ENCODE measurements around the gene EPB41L5. TPM values are rescaled to one million over a fixed set of nuclear protein-coding genes. Genes with fewer than 3 reads are reported as not detected.

The EPB41L5 gene
- total RNA-seq, 1 donor from 2014 or later = 78.0 TPM

DNA sequence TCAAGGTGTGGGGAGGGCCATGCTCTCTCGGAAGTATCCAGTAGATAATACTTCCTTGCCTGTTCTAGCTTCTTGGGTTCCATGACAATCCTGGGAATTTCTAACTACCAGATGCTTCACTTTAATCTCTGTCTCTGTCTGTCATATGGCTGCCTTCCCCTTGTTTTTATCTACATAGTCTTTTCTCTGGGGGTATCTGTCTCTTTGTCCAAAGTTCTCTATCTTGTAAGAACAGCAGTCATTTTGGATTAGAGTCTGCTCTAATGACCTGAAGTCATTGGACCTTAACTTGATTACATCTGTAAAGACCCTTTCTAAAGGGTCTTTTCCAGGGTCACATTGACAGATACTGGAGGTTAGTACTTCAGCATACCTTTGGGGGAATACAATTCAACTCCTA, 11.4 kb upstream of the EPB41L5 start:
- no peaks in the 10 kb centered on the region for H3K36me3 Mint-ChIP-seq (ENCODE audit: low read depth, unreplicated experiment)
- no peaks in the 10 kb centered on the region for H3K27me3 Mint-ChIP-seq (ENCODE audit: unreplicated experiment)
- no peak overlapping the region for H3K27ac Mint-ChIP-seq (ENCODE audit: unreplicated experiment)
- no peaks in the 10 kb centered on the region for H3K4me1 Mint-ChIP-seq (ENCODE audit: unreplicated experiment)
- no peaks in the 10 kb centered on the region for H3K9me3 Mint-ChIP-seq (ENCODE audit: unreplicated experiment)
- TF ChIP-seq, protein P1, sequence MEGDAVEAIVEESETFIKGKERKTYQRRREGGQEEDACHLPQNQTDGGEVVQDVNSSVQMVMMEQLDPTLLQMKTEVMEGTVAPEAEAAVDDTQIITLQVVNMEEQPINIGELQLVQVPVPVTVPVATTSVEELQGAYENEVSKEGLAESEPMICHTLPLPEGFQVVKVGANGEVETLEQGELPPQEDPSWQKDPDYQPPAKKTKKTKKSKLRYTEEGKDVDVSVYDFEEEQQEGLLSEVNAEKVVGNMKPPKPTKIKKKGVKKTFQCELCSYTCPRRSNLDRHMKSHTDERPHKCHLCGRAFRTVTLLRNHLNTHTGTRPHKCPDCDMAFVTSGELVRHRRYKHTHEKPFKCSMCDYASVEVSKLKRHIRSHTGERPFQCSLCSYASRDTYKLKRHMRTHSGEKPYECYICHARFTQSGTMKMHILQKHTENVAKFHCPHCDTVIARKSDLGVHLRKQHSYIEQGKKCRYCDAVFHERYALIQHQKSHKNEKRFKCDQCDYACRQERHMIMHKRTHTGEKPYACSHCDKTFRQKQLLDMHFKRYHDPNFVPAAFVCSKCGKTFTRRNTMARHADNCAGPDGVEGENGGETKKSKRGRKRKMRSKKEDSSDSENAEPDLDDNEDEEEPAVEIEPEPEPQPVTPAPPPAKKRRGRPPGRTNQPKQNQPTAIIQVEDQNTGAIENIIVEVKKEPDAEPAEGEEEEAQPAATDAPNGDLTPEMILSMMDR (IDR thresholded peaks at IDR 0.05; ENCODE audit: unreplicated experiment) = no peak
- DNase-seq (ENCODE audit: low spot score) = no peak
- H3K4me3 Mint-ChIP-seq (ENCODE audit: unreplicated experiment) = no peak overlapping the region

DNA sequence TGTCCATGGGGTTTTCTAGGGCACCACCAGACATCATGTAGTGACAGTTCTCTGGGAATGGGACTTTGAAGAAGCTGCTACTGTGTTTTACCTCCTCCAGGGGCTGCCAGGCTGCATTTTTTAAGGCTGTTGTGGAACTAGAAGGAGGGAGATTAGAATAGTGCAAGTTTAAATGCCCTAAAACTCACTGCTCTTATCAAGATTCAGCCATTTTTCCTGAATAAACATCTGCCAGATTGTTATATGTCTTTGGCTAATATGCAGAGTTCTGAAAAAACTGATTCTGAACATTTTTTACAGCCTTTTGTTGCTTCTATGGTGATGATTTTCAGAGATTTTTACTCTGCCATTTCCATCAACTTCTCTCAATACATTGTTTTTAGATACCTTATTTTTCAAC, 8.6 kb upstream of the EPB41L5 start:
- H3K4me3 Mint-ChIP-seq (ENCODE audit: unreplicated experiment) = no peak overlapping the region
- TF ChIP-seq, protein P1 (IDR thresholded peaks at IDR 0.05; ENCODE audit: unreplicated experiment) = no peak
- no peaks in the 10 kb centered on the region for H3K27me3 Mint-ChIP-seq (ENCODE audit: unreplicated experiment)
- H3K27ac Mint-ChIP-seq (ENCODE audit: unreplicated experiment) = no peak overlapping the region
- no peak for DNase-seq (ENCODE audit: low spot score)
- no peaks in the 10 kb centered on the region for H3K4me1 Mint-ChIP-seq (ENCODE audit: unreplicated experiment)
- no peaks in the 10 kb centered on the region for H3K9me3 Mint-ChIP-seq (ENCODE audit: unreplicated experiment)
- no peaks in the 10 kb centered on the region for H3K36me3 Mint-ChIP-seq (ENCODE audit: low read depth, unreplicated experiment)

DNA sequence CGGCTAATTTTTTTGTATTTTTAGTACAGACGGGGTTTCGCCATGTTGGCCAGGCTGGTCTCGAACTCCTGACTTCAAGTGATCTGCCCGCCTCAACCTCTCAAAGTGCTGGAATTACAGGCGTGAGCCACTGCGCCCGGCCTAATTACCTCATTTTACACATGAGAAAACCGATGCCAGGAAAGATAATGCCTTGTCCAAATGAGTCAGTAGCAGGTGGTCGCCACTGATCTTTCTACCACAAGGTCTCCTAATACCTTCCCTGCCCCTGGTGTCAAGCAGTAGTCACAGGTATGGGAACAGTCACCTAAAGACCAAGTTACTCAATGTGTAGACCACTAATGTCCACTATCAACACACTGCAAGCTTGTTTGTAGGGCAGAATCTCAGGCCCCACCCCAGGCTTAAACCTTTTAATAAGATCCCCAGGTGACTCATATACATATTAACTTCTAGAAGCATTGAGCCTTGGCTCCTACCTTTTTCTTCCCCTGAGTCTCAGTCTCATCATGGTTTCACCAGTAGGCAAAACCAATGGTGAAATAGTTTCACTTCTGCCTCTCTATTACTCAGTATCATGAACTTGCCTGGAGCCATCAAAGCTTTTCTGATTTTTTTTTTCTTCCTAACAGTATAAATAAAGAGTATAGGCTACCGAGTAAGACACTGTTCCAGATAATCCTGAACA, 6.9 kb upstream of the EPB41L5 start:
- DNase-seq (ENCODE audit: low spot score) = no peak
- H3K9me3 Mint-ChIP-seq (ENCODE audit: unreplicated experiment) = no peaks in the 10 kb centered on the region
- H3K36me3 Mint-ChIP-seq (ENCODE audit: low read depth, unreplicated experiment) = no peaks in the 10 kb centered on the region
- H3K4me3 Mint-ChIP-seq (ENCODE audit: unreplicated experiment) = no peak overlapping the region
- no peaks in the 10 kb centered on the region for H3K4me1 Mint-ChIP-seq (ENCODE audit: unreplicated experiment)
- peaks cover 2% of the 10 kb centered on the region for H3K27me3 Mint-ChIP-seq (ENCODE audit: unreplicated experiment)
- no peak overlapping the region for H3K27ac Mint-ChIP-seq (ENCODE audit: unreplicated experiment)
- TF ChIP-seq, protein P1 (IDR thresholded peaks at IDR 0.05; ENCODE audit: unreplicated experiment) = no peak

DNA sequence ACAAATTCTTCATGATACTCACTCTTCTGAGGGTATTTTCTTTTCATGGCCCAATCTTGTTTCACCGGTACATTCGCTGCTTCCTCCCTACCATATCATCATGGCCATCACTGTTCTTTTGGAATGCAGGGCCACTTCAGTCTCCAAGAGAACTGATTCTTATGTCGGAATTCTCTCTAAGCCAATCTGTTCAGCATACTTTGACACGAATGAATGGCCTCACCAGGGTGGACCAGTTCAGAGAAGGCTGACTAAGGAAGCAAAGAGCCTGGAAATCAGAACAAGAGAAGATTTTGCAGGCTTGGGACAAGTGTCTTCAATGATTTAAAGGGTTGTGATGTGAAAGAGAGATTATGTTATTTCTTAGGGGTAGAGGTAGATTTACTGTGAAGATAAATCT, 5.0 kb upstream of the EPB41L5 start:
- H3K9me3 Mint-ChIP-seq (ENCODE audit: unreplicated experiment) = no peaks in the 10 kb centered on the region
- peaks cover 6% of the 10 kb centered on the region for H3K36me3 Mint-ChIP-seq (ENCODE audit: low read depth, unreplicated experiment)
- H3K27me3 Mint-ChIP-seq (ENCODE audit: unreplicated experiment) = peaks cover 5% of the 10 kb centered on the region
- peaks cover 5% of the 10 kb centered on the region for H3K4me1 Mint-ChIP-seq (ENCODE audit: unreplicated experiment)
- TF ChIP-seq, protein P1 (IDR thresholded peaks at IDR 0.05; ENCODE audit: unreplicated experiment) = no peak
- no peak for DNase-seq (ENCODE audit: low spot score)
- no peak overlapping the region for H3K27ac Mint-ChIP-seq (ENCODE audit: unreplicated experiment)
- H3K4me3 Mint-ChIP-seq (ENCODE audit: unreplicated experiment) = no peak overlapping the region

DNA sequence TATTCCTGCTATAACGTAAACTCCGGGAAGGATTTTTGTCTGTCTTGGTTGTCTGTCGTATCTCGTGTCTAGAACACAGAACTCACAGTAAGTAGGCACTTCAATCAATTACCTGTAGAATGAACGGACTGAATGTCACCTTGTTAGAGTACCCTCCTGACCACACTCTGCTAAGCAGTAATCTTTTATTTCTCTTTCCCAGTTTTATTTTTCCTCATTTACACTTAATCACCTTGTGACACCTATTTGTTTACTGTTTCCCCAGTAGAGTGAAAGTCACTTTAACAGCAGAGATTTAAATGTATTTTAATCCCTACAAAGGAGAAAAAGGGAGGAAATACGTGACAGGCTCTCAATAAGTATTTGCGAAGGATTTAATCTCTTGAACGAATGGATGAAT, 514 bp upstream of the EPB41L5 start:
- Mint-ChIP-seq H3K9me3 (ENCODE audit: unreplicated experiment) (no peaks in the 10 kb centered on the region), H3K4me3 (ENCODE audit: unreplicated experiment) (peak overlapping the region; percentile 90), H3K27ac (ENCODE audit: unreplicated experiment) (peak overlapping the region; percentile 81), H3K27me3 (ENCODE audit: unreplicated experiment) (peaks cover 5% of the 10 kb centered on the region), H3K4me1 (ENCODE audit: unreplicated experiment) (peaks cover 20% of the 10 kb centered on the region), H3K36me3 (ENCODE audit: low read depth, unreplicated experiment) (peaks cover 16% of the 10 kb centered on the region)
- TF ChIP-seq, protein P1 (IDR thresholded peaks at IDR 0.05; ENCODE audit: unreplicated experiment) = no peak
- no peak for DNase-seq (ENCODE audit: low spot score)

Measured in endothelial cell (in vitro differentiated cells).